HEK293 (cell line): Measurements from ENCODE around the gene B4GALNT1.
A peak's percentile ranks its signal among the peaks of the same experiment; 100 is the strongest.

Source experiments
- CTCF ChIA-PET: fragments of 350-600 bp; formaldehyde crosslinking; extraction: SDS; loops from one replicate; lab custom pipeline; 2021; ENCODE audit warnings: antibody characterized with exemption; lab: Yijun Ruan, JAX
- POLR2A ChIA-PET: fragments of 300-600 bp; formaldehyde crosslinking; extraction: SDS; loops from one replicate; lab custom pipeline; 2020; ENCODE audit warnings: antibody characterized with exemption, inconsistent platforms; lab: Yijun Ruan, JAX
- H3K27ac ChIP-seq: fragments of 200-500 bp; sonication (Bioruptor generic); 2 replicates; pipeline ENCODE4 v1.5.1; 2014; ENCODE audit warnings: low read depth, low read length, control low read depth, inconsistent platforms; ENCODE audit errors: extremely low read depth
- H3K36me3 ChIP-seq, 2 experiments: fragments of 200-500 bp in 1 of 2; sonication (Bioruptor generic) in 1 of 2; 1 replicate in 1 of 2; 2 replicates in 1 of 2; pipeline ENCODE4 v1.5.1; 2014 to 2017; ENCODE audit warnings: inconsistent platforms in 2 of 2, low read length in 2 of 2; ENCODE audit not compliant: control insufficient read depth in 2 of 2, insufficient read depth in 1 of 2
- H3K4me1 ChIP-seq: fragments of 200-500 bp; sonication (Bioruptor generic); 2 replicates; pipeline ENCODE4 v1.5.1; 2014; ENCODE audit warnings: mild to moderate bottlenecking, low read length, inconsistent platforms; ENCODE audit not compliant: control insufficient read depth, insufficient read depth
- H3K4me3 ChIP-seq: 2 replicates; pipeline ENCODE4 v1.5.1; 2011; ENCODE audit warnings: low read depth, mild to moderate bottlenecking, control low read depth, low read length, moderate library complexity
- H3K9me3 ChIP-seq: fragments of 200-500 bp; sonication (Bioruptor generic); 2 replicates; pipeline ENCODE4 v1.5.1; 2014; ENCODE audit warnings: low read depth, low read length, inconsistent platforms; ENCODE audit not compliant: control insufficient read depth, insufficient read depth
- KLF1 ChIP-seq: fragments of 450-650 bp; formaldehyde crosslinking; IDR thresholded peaks from 2 replicates; pipeline ENCODE4 v1.5.1; 2016; ENCODE audit warnings: missing biosample characterization, missing genetic modification characterization
- KLF10 ChIP-seq: fragments of 450-650 bp; IDR thresholded peaks from 2 replicates; pipeline ENCODE4 v1.5.1; 2018; ENCODE audit warnings: missing biosample characterization, mild to moderate bottlenecking, missing genetic modification characterization
- TCF7L2 ChIP-seq: IDR thresholded peaks from 2 replicates; pipeline ENCODE4 v1.6.1; 2011; ENCODE audit warnings: low read depth, mild to moderate bottlenecking, inconsistent platforms, low read length, moderate library complexity, borderline replicate concordance
- ZNF302 ChIP-seq: fragments of 450-650 bp; formaldehyde crosslinking; IDR thresholded peaks from 2 replicates; pipeline ENCODE4 v1.5.1; 2016; ENCODE audit warnings: missing biosample characterization, missing genetic modification characterization, low read depth
- ZNF335 ChIP-seq: fragments of 450-650 bp; formaldehyde crosslinking; conservative IDR thresholded peaks from 2 replicates; pipeline ENCODE4 v1.5.1; 2016; ENCODE audit warnings: missing biosample characterization, missing genetic modification characterization
- ZNF354C ChIP-seq: fragments of 450-650 bp; formaldehyde crosslinking; IDR thresholded peaks from 2 replicates; pipeline ENCODE4 v1.5.1; 2016; ENCODE audit warnings: missing biosample characterization, missing genetic modification characterization, low read depth, borderline replicate concordance
- ZNF404 ChIP-seq: fragments of 450-650 bp; formaldehyde crosslinking; IDR thresholded peaks from 2 replicates; pipeline ENCODE4 v1.5.1; 2017; ENCODE audit warnings: missing biosample characterization, missing genetic modification characterization
- ZNF544 ChIP-seq: fragments of 450-650 bp; formaldehyde crosslinking; IDR thresholded peaks from 2 replicates; pipeline ENCODE4 v1.5.0; 2017; ENCODE audit warnings: missing biosample characterization, missing genetic modification characterization
- ZNF560 ChIP-seq: fragments of 450-650 bp; formaldehyde crosslinking; IDR thresholded peaks from 2 replicates; pipeline ENCODE4 v1.5.1; 2017; ENCODE audit warnings: missing biosample characterization, missing genetic modification characterization, borderline replicate concordance
- ZNF654 ChIP-seq: fragments of 450-650 bp; formaldehyde crosslinking; IDR thresholded peaks from 2 replicates; pipeline ENCODE4 v1.5.1; 2016; ENCODE audit warnings: low read depth, missing biosample characterization, missing genetic modification characterization
- ZNF76 ChIP-seq: fragments of 450-650 bp; formaldehyde crosslinking; IDR thresholded peaks from 2 replicates; pipeline ENCODE4; 2016; ENCODE audit warnings: low read depth, missing biosample characterization, missing genetic modification characterization, borderline replicate concordance
- ZNF785 ChIP-seq: fragments of 450-650 bp; formaldehyde crosslinking; IDR thresholded peaks from 2 replicates; pipeline ENCODE4 v1.5.1; 2016; ENCODE audit warnings: missing biosample characterization, missing genetic modification characterization
- TF ChIP-seq, protein P1 (sequence below): fragments of 450-650 bp; formaldehyde crosslinking; IDR thresholded peaks from 2 replicates; pipeline ENCODE4 v1.5.1; 2016; ENCODE audit warnings: missing biosample characterization, missing genetic modification characterization, low read depth
- TF ChIP-seq, protein P2 (sequence below): fragments of 450-650 bp; formaldehyde crosslinking; conservative IDR thresholded peaks from 2 replicates; pipeline ENCODE4 v1.5.1; 2016; ENCODE audit warnings: low read depth, missing biosample characterization, missing genetic modification characterization
- TF ChIP-seq, protein P3 (sequence below): fragments of 450-650 bp; formaldehyde crosslinking; IDR thresholded peaks from 2 replicates; pipeline ENCODE4 v1.5.1; 2017; ENCODE audit warnings: missing biosample characterization, mild to moderate bottlenecking, missing genetic modification characterization, moderate library complexity
- TF ChIP-seq, protein P4 (sequence below): fragments of 450-650 bp; formaldehyde crosslinking; IDR thresholded peaks from 2 replicates; pipeline ENCODE4 v1.5.1; 2016; ENCODE audit warnings: missing biosample characterization, missing genetic modification characterization, borderline replicate concordance
- TF ChIP-seq, protein P5 (sequence below): fragments of 450-650 bp; IDR thresholded peaks from 2 replicates; pipeline ENCODE4 v1.5.1; 2018; ENCODE audit warnings: missing biosample characterization, missing genetic modification characterization

The B4GALNT1 gene

DNA sequence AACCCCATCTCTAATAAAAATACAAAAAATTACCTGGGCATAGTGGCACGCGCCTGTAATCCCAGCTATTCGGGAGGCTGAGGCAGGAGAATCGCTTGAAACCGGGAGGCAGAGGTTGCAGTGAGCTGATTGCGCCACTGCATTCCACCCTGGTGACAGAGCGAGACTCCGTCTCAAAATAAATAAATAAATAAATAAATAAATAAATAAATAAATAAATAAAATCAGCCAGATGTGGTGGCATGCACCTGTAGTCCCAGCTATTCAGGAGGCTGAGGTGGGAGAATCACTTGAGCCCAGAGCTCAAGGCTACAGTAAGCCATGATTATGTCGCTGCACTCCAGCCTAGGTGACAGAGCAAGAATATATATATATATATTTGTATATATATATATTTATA, 44.9 kb upstream of the B4GALNT1 start (continued):
- peak; percentile 27 for TF ChIP-seq ZNF654 (tag by site-specific recombination)

DNA sequence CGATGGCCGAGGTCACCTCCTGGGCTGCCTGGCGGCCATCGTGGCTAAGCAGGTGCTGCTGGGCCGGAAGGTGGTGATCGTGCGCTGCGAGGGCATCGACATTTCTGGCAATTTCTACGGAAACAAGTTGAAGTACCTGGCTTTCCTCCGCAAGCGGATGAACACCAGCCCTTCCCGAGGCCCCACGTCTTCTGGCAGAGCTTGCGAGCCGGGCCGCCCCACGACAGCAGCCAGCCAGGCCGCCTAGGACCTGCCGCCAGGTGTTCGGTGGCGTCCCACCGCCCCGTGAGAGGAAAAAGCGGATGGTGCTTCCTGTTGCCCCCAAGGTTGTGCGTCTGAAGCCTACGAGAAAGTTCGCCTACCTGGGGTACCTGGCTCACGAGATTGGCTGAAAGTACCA, 41.7 kb upstream of the B4GALNT1 start:
- TF ChIP-seq, protein P1, sequence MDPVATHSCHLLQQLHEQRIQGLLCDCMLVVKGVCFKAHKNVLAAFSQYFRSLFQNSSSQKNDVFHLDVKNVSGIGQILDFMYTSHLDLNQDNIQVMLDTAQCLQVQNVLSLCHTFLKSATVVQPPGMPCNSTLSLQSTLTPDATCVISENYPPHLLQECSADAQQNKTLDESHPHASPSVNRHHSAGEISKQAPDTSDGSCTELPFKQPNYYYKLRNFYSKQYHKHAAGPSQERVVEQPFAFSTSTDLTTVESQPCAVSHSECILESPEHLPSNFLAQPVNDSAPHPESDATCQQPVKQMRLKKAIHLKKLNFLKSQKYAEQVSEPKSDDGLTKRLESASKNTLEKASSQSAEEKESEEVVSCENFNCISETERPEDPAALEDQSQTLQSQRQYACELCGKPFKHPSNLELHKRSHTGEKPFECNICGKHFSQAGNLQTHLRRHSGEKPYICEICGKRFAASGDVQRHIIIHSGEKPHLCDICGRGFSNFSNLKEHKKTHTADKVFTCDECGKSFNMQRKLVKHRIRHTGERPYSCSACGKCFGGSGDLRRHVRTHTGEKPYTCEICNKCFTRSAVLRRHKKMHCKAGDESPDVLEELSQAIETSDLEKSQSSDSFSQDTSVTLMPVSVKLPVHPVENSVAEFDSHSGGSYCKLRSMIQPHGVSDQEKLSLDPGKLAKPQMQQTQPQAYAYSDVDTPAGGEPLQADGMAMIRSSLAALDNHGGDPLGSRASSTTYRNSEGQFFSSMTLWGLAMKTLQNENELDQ (tag by site-specific recombination), result no peak
- TF ChIP-seq ZNF560 (tag by site-specific recombination), result no peak
- TF ChIP-seq, protein P2, sequence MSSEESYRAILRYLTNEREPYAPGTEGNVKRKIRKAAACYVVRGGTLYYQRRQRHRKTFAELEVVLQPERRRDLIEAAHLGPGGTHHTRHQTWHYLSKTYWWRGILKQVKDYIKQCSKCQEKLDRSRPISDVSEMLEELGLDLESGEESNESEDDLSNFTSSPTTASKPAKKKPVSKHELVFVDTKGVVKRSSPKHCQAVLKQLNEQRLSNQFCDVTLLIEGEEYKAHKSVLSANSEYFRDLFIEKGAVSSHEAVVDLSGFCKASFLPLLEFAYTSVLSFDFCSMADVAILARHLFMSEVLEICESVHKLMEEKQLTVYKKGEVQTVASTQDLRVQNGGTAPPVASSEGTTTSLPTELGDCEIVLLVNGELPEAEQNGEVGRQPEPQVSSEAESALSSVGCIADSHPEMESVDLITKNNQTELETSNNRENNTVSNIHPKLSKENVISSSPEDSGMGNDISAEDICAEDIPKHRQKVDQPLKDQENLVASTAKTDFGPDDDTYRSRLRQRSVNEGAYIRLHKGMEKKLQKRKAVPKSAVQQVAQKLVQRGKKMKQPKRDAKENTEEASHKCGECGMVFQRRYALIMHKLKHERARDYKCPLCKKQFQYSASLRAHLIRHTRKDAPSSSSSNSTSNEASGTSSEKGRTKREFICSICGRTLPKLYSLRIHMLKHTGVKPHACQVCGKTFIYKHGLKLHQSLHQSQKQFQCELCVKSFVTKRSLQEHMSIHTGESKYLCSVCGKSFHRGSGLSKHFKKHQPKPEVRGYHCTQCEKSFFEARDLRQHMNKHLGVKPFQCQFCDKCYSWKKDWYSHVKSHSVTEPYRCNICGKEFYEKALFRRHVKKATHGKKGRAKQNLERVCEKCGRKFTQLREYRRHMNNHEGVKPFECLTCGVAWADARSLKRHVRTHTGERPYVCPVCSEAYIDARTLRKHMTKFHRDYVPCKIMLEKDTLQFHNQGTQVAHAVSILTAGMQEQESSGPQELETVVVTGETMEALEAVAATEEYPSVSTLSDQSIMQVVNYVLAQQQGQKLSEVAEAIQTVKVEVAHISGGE (tag by site-specific recombination), result no peak
- no peak for TF ChIP-seq KLF10 (tag by site-specific recombination)
- TF ChIP-seq, all 188 proteins: peak for 0
- POLR2A ChIA-PET, result no interaction called here
- Histone ChIP-seq H3K36me3 (no peaks in the 10 kb centered on the region), H3K4me1 (no peaks in the 10 kb centered on the region), H3K27ac (no peak overlapping the region), H3K9me3 (no peaks in the 10 kb centered on the region), H3K4me3 (no peak overlapping the region)
- CTCF ChIA-PET, result interaction anchor here (1.0 kb wide), 1 partner anchor 17 kb away, joined by 3 read pairs; no protein-coding TSS in a partner anchor

DNA sequence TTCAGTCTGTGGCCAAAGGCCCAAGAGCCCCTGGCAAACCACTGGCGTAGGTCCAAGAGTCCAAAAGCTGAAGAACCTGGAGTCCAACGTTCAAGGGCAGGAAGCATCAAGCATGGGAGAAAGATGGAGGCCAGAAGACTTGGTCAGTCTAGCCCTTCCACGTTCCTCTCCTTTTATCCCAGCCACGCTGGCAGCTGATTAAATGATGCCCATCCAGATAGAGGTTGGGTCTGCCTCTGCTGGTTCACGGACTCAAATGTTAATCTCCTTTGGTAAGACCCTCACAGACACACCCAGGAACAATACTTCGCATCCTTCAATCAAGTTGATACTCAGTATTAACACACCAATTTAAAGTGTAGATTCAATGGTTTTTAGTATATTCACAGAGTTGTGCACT, 39.8 kb upstream of the B4GALNT1 start:
- Histone ChIP-seq H3K9me3 (no peaks in the 10 kb centered on the region), H3K4me3 (no peak overlapping the region), H3K36me3 (no peaks in the 10 kb centered on the region), H3K4me1 (no peaks in the 10 kb centered on the region), H3K27ac (no peak overlapping the region)
- CTCF ChIA-PET, result no interaction called here
- POLR2A ChIA-PET, result no interaction called here
- TF ChIP-seq ZNF404, result no peak
- TF ChIP-seq ZNF785 (tag by site-specific recombination), result no peak
- no peak for TF ChIP-seq KLF1
- TF ChIP-seq, protein P3, sequence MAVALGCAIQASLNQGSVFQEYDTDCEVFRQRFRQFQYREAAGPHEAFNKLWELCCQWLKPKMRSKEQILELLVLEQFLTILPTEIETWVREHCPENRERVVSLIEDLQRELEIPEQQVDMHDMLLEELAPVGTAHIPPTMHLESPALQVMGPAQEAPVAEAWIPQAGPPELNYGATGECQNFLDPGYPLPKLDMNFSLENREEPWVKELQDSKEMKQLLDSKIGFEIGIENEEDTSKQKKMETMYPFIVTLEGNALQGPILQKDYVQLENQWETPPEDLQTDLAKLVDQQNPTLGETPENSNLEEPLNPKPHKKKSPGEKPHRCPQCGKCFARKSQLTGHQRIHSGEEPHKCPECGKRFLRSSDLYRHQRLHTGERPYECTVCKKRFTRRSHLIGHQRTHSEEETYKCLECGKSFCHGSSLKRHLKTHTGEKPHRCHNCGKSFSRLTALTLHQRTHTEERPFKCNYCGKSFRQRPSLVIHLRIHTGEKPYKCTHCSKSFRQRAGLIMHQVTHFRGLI (tag by site-specific recombination), result no peak
- TF ChIP-seq, protein P4, sequence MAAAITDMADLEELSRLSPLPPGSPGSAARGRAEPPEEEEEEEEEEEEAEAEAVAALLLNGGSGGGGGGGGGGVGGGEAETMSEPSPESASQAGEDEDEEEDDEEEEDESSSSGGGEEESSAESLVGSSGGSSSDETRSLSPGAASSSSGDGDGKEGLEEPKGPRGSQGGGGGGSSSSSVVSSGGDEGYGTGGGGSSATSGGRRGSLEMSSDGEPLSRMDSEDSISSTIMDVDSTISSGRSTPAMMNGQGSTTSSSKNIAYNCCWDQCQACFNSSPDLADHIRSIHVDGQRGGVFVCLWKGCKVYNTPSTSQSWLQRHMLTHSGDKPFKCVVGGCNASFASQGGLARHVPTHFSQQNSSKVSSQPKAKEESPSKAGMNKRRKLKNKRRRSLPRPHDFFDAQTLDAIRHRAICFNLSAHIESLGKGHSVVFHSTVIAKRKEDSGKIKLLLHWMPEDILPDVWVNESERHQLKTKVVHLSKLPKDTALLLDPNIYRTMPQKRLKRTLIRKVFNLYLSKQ (tag by site-specific recombination), result no peak
- TF ChIP-seq ZNF335 (tag by site-specific recombination), result no peak
- no peak for TF ChIP-seq TCF7L2
- TF ChIP-seq ZNF302 (tag by site-specific recombination), result no peak
- no peak for TF ChIP-seq ZNF544 (tag by site-specific recombination)
- no peak for TF ChIP-seq ZNF76 (tag by site-specific recombination)
- TF ChIP-seq, protein P5, sequence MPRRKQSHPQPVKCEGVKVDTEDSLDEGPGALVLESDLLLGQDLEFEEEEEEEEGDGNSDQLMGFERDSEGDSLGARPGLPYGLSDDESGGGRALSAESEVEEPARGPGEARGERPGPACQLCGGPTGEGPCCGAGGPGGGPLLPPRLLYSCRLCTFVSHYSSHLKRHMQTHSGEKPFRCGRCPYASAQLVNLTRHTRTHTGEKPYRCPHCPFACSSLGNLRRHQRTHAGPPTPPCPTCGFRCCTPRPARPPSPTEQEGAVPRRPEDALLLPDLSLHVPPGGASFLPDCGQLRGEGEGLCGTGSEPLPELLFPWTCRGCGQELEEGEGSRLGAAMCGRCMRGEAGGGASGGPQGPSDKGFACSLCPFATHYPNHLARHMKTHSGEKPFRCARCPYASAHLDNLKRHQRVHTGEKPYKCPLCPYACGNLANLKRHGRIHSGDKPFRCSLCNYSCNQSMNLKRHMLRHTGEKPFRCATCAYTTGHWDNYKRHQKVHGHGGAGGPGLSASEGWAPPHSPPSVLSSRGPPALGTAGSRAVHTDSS (tag by site-specific recombination), result no peak
- no peak for TF ChIP-seq ZNF354C (tag by site-specific recombination)
